ENCODE results near the gene HELZ. TPM values are rescaled to one million over a fixed set of nuclear protein-coding genes. Genes with fewer than 3 reads are reported as not detected.

The HELZ gene
- polyA plus RNA-seq, 3 donors = 24.8 to 44.1 (median 39.9) TPM

DNA sequence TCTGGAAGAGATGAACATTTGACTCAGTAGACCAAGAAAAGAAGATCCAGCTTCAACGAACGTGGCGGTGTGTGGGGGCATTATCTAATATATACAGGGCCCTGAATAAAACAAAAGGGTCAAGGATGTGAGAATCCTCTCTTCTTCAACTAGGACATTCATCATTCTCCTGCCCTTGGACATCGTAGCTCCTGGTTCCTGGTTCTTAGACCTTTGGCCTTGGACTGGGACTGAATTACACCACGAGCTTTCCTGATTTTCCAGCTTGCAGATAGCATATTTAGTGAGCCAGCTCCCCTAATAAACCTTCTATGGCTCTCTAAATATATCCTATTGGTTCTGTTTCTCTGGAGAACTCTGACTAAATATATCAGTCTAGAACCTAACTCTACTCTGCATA, 29.5 kb upstream of the HELZ start:
- no peaks in the 10 kb centered on the region for H3K27me3 ChIP-seq (ENCODE audit: control insufficient read depth in 2 of 2, insufficient read depth in 2 of 2, low read length in 2 of 2)
- Mint-ChIP-seq H3K4me1 (peaks cover 28% of the 10 kb centered on the region), H3K4me3 (no peak overlapping the region), H3K36me3 (no peaks in the 10 kb centered on the region), H3K9me3 (peaks cover 0 to 3% (median 0%) of the 10 kb centered on the region in 7 donors), H3K27me3 (ENCODE audit: low read depth in 3 of 3) (peaks cover 0 to 6% (median 2%) of the 10 kb centered on the region in 3 donors), H3K27ac (no peak overlapping the region)
- no peak overlapping the region for H2AFZ ChIP-seq (ENCODE audit: insufficient read depth, low read depth, low read length, poor library complexity, severe bottlenecking)
- no peaks in the 10 kb centered on the region for H3K79me2 ChIP-seq (ENCODE audit: insufficient read depth, low read length)
- no peak for DNase-seq
- H3K9me3 ChIP-seq (replicated peaks in 1 of 2; ENCODE audit: control insufficient read depth in 1 of 2, insufficient read depth in 1 of 2, low read length in 2 of 2) = no peaks in the 10 kb centered on the region
- intact Hi-C loops (cut with micrococcal nuclease) = no loop called here
- no peaks in the 10 kb centered on the region for H3K36me3 ChIP-seq (replicated peaks in 1 of 2; ENCODE audit: control insufficient read depth in 1 of 2, insufficient read depth in 2 of 2, low read length in 2 of 2)
- no peak overlapping the region for H3K4me2 ChIP-seq (replicated peaks; ENCODE audit: extremely low read depth, low read length, poor library complexity, severe bottlenecking)
- peaks cover 19 to 25% of the 10 kb centered on the region in 2 donors for H3K4me1 ChIP-seq (ENCODE audit: control insufficient read depth in 1 of 2, insufficient read depth in 2 of 2, low read length in 2 of 2)
- H4K20me1 ChIP-seq (ENCODE audit: insufficient read depth, low read length) = no peaks in the 10 kb centered on the region
- H3K9ac ChIP-seq (ENCODE audit: insufficient read depth, low read length, poor library complexity, severe bottlenecking) = no peak overlapping the region
- TF ChIP-seq, protein P1, sequence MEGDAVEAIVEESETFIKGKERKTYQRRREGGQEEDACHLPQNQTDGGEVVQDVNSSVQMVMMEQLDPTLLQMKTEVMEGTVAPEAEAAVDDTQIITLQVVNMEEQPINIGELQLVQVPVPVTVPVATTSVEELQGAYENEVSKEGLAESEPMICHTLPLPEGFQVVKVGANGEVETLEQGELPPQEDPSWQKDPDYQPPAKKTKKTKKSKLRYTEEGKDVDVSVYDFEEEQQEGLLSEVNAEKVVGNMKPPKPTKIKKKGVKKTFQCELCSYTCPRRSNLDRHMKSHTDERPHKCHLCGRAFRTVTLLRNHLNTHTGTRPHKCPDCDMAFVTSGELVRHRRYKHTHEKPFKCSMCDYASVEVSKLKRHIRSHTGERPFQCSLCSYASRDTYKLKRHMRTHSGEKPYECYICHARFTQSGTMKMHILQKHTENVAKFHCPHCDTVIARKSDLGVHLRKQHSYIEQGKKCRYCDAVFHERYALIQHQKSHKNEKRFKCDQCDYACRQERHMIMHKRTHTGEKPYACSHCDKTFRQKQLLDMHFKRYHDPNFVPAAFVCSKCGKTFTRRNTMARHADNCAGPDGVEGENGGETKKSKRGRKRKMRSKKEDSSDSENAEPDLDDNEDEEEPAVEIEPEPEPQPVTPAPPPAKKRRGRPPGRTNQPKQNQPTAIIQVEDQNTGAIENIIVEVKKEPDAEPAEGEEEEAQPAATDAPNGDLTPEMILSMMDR (IDR thresholded peaks at IDR 0.05) = no peak
- no peak overlapping the region for H3K27ac ChIP-seq (ENCODE audit: low read depth in 1 of 2, low read length in 2 of 2)
- 92% methylated on average over 2 of the region's 5 CpGs for WGBS (ENCODE audit: insufficient coverage)
- H3K4me3 ChIP-seq (replicated peaks in 1 of 3; ENCODE audit: low read depth in 2 of 3, low read length in 3 of 3) = no peak overlapping the region

DNA sequence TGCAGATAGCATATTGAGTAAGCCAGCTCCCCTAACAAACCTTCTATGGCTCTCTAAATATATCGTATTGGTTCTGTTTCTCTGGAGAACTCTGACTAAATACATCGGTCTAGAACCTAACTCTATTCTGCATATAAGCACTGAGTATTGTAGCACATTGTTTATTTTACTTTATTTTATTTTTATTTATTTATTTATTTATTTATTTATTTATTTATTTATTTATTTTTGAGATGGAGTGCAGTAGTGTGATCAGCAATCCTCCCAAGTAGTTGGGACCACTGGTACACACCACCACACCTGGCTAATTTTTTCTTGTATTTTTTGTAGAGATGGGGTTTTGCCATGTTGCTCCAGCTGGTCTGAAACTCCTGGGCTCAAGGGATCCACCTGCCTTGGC, 28.9 kb upstream of the HELZ start:
- no peaks in the 10 kb centered on the region for H4K20me1 ChIP-seq (ENCODE audit: insufficient read depth, low read length)
- no peak overlapping the region for H3K4me3 ChIP-seq (replicated peaks in 1 of 3; ENCODE audit: low read depth in 2 of 3, low read length in 3 of 3)
- H3K9me3 ChIP-seq (replicated peaks in 1 of 2; ENCODE audit: control insufficient read depth in 1 of 2, insufficient read depth in 1 of 2, low read length in 2 of 2) = no peaks in the 10 kb centered on the region
- intact Hi-C loops (cut with micrococcal nuclease) = no loop called here
- H3K4me1 ChIP-seq (ENCODE audit: control insufficient read depth in 1 of 2, insufficient read depth in 2 of 2, low read length in 2 of 2) = peaks cover 19 to 26% of the 10 kb centered on the region in 2 donors
- no peak overlapping the region for H3K27ac Mint-ChIP-seq
- no peak overlapping the region for H3K4me2 ChIP-seq (replicated peaks; ENCODE audit: extremely low read depth, low read length, poor library complexity, severe bottlenecking)
- TF ChIP-seq, protein P1 (IDR thresholded peaks at IDR 0.05) = no peak
- H3K79me2 ChIP-seq (ENCODE audit: insufficient read depth, low read length) = no peaks in the 10 kb centered on the region
- H3K9me3 Mint-ChIP-seq = peaks cover 0 to 3% (median 0%) of the 10 kb centered on the region in 7 donors
- H3K27me3 Mint-ChIP-seq (ENCODE audit: low read depth in 3 of 3) = peaks cover 0 to 6% (median 2%) of the 10 kb centered on the region in 3 donors
- no peaks in the 10 kb centered on the region for H3K36me3 ChIP-seq (replicated peaks in 1 of 2; ENCODE audit: control insufficient read depth in 1 of 2, insufficient read depth in 2 of 2, low read length in 2 of 2)
- H3K27me3 ChIP-seq (ENCODE audit: control insufficient read depth in 2 of 2, insufficient read depth in 2 of 2, low read length in 2 of 2) = no peaks in the 10 kb centered on the region
- no peak overlapping the region for H2AFZ ChIP-seq (ENCODE audit: insufficient read depth, low read depth, low read length, poor library complexity, severe bottlenecking)
- H3K4me3 Mint-ChIP-seq = no peak overlapping the region
- H3K4me1 Mint-ChIP-seq = peaks cover 28% of the 10 kb centered on the region
- no peak overlapping the region for H3K27ac ChIP-seq (ENCODE audit: low read depth in 1 of 2, low read length in 2 of 2)
- WGBS (ENCODE audit: insufficient coverage) = no CpG with 5 or more reads among the region's 2 CpGs
- no peaks in the 10 kb centered on the region for H3K36me3 Mint-ChIP-seq
- H3K9ac ChIP-seq (ENCODE audit: insufficient read depth, low read length, poor library complexity, severe bottlenecking) = no peak overlapping the region
- no peak for DNase-seq

Measured in CD14-positive monocyte (primary cell).